GM18861 (cell line): ENCODE results near the gene ACCSL.

Experiments used
- ATAC-seq: cut with Tn5 transposase; IDR thresholded peaks from one replicate; pipeline ENCODE4 v1.9.1; 2021; ENCODE audit not compliant: unreplicated experiment

The ACCSL gene

GRCh38 chr11:44018127-44018521 is 29.7 kb upstream of the ACCSL start:
- ATAC-seq = no peak

GRCh38 chr11:44018829-44019228 is 29.0 kb upstream of the ACCSL start:
- ATAC-seq = no peak

GRCh38 chr11:44024977-44025376 is 22.8 kb upstream of the ACCSL start:
- no peak for ATAC-seq

GRCh38 chr11:44025727-44026126 is 22.1 kb upstream of the ACCSL start:
- ATAC-seq = no peak

GRCh38 chr11:44028401-44028800 is 19.4 kb upstream of the ACCSL start:
- ATAC-seq = no peak

GRCh38 chr11:44028816-44029506 is 18.8 kb upstream of the ACCSL start:
- no peak for ATAC-seq

GRCh38 chr11:44029507-44029845 is 18.3 kb upstream of the ACCSL start:
- no peak for ATAC-seq

- no peak for ATAC-seq
Observed at GRCh38 chr11:44029977-44030911, 17.5 kb upstream of the ACCSL start.

- ATAC-seq = no peak
Observed at GRCh38 chr11:44030996-44031395, 16.8 kb upstream of the ACCSL start.

GRCh38 chr11:44031549-44031948 is 16.2 kb upstream of the ACCSL start:
- ATAC-seq = no peak

- no peak for ATAC-seq
Observed at GRCh38 chr11:44032299-44033085, 15.3 kb upstream of the ACCSL start.

- ATAC-seq = no peak
Observed at GRCh38 chr11:44033411-44033850, 14.3 kb upstream of the ACCSL start.

- ATAC-seq = no peak
Observed at GRCh38 chr11:44033856-44034255, 13.9 kb upstream of the ACCSL start.

GRCh38 chr11:44034639-44035038 is 13.1 kb upstream of the ACCSL start:
- no peak for ATAC-seq

GRCh38 chr11:44036811-44037657 is 10.7 kb upstream of the ACCSL start:
- no peak for ATAC-seq

- no peak for ATAC-seq
Observed at GRCh38 chr11:44037658-44037998, 10.2 kb upstream of the ACCSL start.

- no peak for ATAC-seq
Observed at GRCh38 chr11:44043157-44043556, 4.6 kb upstream of the ACCSL start.

- ATAC-seq = no peak
Observed at GRCh38 chr11:44046182-44046581, 1.6 kb upstream of the ACCSL start.

- no peak for ATAC-seq
Observed at GRCh38 chr11:44047298-44047697, 483 bp upstream of the ACCSL start.

- ATAC-seq = no peak
Observed at GRCh38 chr11:44049832-44050231, 2.1 kb downstream of the ACCSL start.

- no peak for ATAC-seq
Observed at GRCh38 chr11:44051171-44051570, 3.4 kb downstream of the ACCSL start.
